Right atrium auricular region (tissue), 2 donors: ENCODE data around the gene ATXN1. TPM values are rescaled to one million over a fixed set of nuclear protein-coding genes. Genes with fewer than 3 reads are reported as not detected.

Experiments
- DNase-seq: peaks from one replicate; pipeline ENCODE4 v3.0.0-alpha.2; 2019; ENCODE audit warnings: low spot score
- H3K27ac ChIP-seq, 2 donors: fragments of 200-600 bp; sonication (generic); 1 replicate in 1 of 2; 2 replicates in 1 of 2; pipeline ENCODE4 v1.5.1; 2016 to 2019
- H3K27me3 ChIP-seq, 2 donors: fragments of 200-600 bp; sonication (generic); one replicate each; pipeline versions ENCODE4 v1.5.1 to v1.6.0; 2017 to 2019
- H3K36me3 ChIP-seq: fragments of 200-600 bp; sonication (generic); one replicate; pipeline ENCODE4 v1.5.1; 2016
- H3K4me1 ChIP-seq, 2 donors: fragments of 200-600 bp; sonication (generic); one replicate each; pipeline versions ENCODE4 v1.5.1 to v1.6.0; 2017 to 2019
- H3K4me3 ChIP-seq, 2 donors: fragments of 200-600 bp; sonication (generic); 1 replicate in 1 of 2; 2 replicates in 1 of 2; pipeline ENCODE4 v1.5.1; 2017 to 2019; ENCODE audit warnings: mild to moderate bottlenecking in 1 of 2, moderate library complexity in 1 of 2
- H3K9me3 ChIP-seq, 2 donors: fragments of 200-600 bp; sonication (generic); one replicate each; pipeline ENCODE4 v1.5.1; 2019
- total RNA-seq, 2 donors: library from RNA; depleted of rRNA; stranded (reverse); fragments of >200 nt; gene quantifications; one replicate each; pipeline ENCODE4 v1.1.0, GENCODE V29; 2016
- TF ChIP-seq, protein P1 (sequence below), 2 donors: fragments of 200-600 bp; sonication (generic); IDR thresholded peaks; one replicate each; pipeline ENCODE4 v1.5.1; 2019; ENCODE audit warnings: antibody characterized with exemption in 2 of 2

ATXN1 gene
- total RNA-seq, 2 donors from 2014 or later = 41.8 to 62.0 TPM

DNA sequence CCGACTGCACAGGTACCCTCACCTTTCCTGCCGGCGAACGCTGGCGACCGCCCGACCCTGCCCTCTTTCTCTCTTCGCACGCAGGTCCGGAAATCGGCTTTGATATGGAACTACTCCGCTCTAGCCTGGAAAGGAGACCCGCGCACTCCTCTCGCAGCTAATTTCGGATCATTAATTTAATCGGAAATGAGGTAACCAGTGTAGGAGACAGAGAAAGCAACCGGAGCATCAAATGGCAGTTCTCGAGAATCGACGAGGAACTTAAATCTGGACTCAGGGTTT is 949 bp upstream of the ATXN1 start:
- no peaks in the 10 kb centered on the region for H3K9me3 ChIP-seq
- H3K4me3 ChIP-seq = peak overlapping the region; percentile 95 to 96
- TF ChIP-seq, protein P1, sequence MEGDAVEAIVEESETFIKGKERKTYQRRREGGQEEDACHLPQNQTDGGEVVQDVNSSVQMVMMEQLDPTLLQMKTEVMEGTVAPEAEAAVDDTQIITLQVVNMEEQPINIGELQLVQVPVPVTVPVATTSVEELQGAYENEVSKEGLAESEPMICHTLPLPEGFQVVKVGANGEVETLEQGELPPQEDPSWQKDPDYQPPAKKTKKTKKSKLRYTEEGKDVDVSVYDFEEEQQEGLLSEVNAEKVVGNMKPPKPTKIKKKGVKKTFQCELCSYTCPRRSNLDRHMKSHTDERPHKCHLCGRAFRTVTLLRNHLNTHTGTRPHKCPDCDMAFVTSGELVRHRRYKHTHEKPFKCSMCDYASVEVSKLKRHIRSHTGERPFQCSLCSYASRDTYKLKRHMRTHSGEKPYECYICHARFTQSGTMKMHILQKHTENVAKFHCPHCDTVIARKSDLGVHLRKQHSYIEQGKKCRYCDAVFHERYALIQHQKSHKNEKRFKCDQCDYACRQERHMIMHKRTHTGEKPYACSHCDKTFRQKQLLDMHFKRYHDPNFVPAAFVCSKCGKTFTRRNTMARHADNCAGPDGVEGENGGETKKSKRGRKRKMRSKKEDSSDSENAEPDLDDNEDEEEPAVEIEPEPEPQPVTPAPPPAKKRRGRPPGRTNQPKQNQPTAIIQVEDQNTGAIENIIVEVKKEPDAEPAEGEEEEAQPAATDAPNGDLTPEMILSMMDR (IDR thresholded peaks at IDR 0.05) = no peak
- peak overlapping the region; percentile 99 for H3K27ac ChIP-seq
- no peak for DNase-seq
- peaks cover 0 to 27% of the 10 kb centered on the region in 2 donors for H3K4me1 ChIP-seq
- H3K27me3 ChIP-seq = no peaks in the 10 kb centered on the region
- H3K36me3 ChIP-seq = no peaks in the 10 kb centered on the region

- peak; percentile 88 for DNase-seq
- peak overlapping the region; percentile 99 for H3K27ac ChIP-seq
- peak overlapping the region; percentile 95 to 96 for H3K4me3 ChIP-seq
- no peaks in the 10 kb centered on the region for H3K9me3 ChIP-seq
- TF ChIP-seq, protein P1 (IDR thresholded peaks at IDR 0.05) = peak in 1 of 2 donors; percentile 56
- H3K36me3 ChIP-seq = no peaks in the 10 kb centered on the region
- H3K27me3 ChIP-seq = no peaks in the 10 kb centered on the region
- H3K4me1 ChIP-seq = peaks cover 0 to 32% of the 10 kb centered on the region in 2 donors
These were observed 409 bp upstream of the ATXN1 start for GRCh38 chr6:16761471-16762267.

DNA sequence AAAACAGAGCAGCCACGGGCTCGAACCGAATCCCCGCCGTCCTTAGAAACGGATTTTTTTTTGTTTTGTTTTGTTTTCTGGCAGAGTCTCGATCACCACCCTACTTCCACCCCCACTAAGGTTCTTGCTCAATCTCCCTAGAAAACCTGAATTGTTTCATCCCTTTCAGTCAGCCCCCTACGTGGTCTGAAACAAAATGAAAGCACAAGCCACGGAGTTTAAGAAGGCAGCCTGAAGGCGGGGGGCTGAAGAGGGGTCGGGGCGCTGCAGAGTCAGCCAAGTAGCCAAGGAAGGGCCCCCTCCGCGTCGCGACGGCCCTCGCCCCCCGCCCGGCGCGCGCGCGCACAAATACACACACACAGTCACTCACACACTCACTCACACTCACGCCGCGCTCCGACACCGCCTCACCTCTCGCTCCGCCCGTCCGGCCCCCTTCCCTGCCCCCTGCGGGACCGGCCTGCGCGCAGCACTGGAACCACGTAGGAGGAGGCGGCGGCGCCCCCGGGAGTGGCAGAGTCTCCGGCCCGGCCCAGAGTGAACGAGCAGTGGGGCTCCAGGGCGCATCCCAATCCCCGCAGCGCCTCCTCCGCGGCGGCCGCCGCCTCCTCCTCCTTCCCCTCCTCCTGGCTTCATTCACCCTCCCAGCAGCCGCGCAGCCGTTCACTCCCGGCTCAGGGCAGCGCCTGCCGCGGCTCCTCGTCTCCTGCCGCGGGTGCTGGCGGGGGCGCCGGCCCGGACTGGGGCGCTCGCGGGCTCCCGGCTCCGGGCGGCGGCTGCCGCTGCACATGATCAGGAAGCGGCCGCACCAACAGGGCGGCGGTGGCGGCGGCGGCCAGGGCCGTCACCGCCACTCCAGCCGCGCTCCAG is 1.4 kb downstream of the ATXN1 start:
- peak overlapping the region; percentile 95 to 96 for H3K4me3 ChIP-seq
- no peaks in the 10 kb centered on the region for H3K27me3 ChIP-seq
- no peaks in the 10 kb centered on the region for H3K36me3 ChIP-seq
- TF ChIP-seq, protein P1 (IDR thresholded peaks at IDR 0.05) = peak in 1 of 2 donors; percentile 39
- DNase-seq = peak; percentile 93
- H3K9me3 ChIP-seq = no peaks in the 10 kb centered on the region
- H3K4me1 ChIP-seq = peaks cover 0 to 40% of the 10 kb centered on the region in 2 donors
- H3K27ac ChIP-seq = peak overlapping the region; percentile 99

DNA sequence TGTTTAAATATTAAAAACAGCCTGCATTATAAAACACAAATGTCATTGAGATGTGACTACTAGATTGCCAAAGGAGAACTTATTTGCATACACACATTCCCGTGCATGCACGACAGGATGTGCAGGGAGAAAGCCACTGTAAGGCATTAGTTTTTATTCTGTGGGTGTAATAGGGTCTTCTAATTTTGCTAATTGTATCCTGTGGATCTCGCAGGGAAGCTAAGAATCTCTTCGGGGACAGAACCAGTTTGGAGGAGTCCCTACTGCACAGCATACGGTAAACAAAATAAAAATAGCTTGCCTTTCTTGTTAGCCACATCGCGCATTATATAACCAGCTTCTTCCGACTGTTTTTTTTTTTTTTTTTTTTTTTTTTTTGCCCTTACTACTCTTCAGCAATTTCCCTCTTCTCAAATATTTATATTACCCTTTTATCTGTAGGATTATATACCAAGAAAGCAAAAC is 2.0 kb downstream of the ATXN1 start:
- Histone ChIP-seq H3K36me3 (no peaks in the 10 kb centered on the region), H3K27me3 (no peaks in the 10 kb centered on the region), H3K9me3 (no peaks in the 10 kb centered on the region), H3K4me3 (peak overlapping the region; percentile 95 to 96), H3K27ac (peak overlapping the region; percentile 99), H3K4me1 (peaks cover 0 to 47% of the 10 kb centered on the region in 2 donors)
- TF ChIP-seq, protein P1 (IDR thresholded peaks at IDR 0.05) = no peak
- no peak for DNase-seq

DNA sequence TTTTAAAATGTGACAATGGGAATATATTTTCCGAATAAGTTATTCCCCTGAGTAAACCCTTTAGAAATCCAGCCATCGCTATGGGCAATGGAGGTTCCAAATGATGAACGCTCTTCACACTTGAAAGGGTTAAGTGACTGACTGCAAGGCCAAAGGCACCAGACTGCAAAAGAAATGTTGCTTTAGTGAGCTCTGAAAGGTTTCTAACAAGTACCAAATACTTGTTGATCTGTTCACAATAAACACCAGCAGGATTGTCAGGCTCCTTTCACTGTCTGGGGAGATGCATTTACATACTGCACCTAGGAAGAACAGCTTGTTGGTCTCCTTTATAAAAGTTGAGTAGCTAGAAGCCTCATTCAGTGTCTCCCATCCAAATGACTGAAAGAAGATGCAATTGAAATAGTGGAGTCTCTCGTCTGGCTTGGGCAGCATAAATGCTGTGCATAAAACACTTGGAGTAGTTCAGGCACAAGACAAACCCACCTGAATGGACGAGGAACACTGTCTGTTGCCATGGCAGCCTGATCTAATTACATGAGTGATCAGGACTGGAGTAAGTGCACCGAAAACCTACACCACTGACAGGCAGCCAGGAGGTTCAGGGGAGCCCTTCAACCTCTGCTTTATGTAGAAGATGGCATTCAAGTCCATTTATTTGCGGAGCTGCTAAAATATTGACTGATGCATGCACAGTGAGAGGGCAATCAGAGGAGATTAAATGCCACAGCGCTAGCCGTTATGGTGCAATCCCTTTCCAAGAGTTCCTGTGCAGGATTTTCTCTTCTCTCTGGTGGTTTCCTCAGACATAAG is 2.9 kb downstream of the ATXN1 start:
- no peaks in the 10 kb centered on the region for H3K9me3 ChIP-seq
- no peaks in the 10 kb centered on the region for H3K36me3 ChIP-seq
- no peaks in the 10 kb centered on the region for H3K27me3 ChIP-seq
- no peak for DNase-seq
- H3K27ac ChIP-seq = peak overlapping the region; percentile 99
- H3K4me1 ChIP-seq = peaks cover 0 to 50% of the 10 kb centered on the region in 2 donors
- H3K4me3 ChIP-seq = peak overlapping the region; percentile 95 to 96
- TF ChIP-seq, protein P1 (IDR thresholded peaks at IDR 0.05) = no peak
